K562 (cell line): ENCODE data around the gene CLIC3.

Experiments
- NFATC3 ChIP-seq: fragments of 450-650 bp; IDR thresholded peaks from 2 replicates; pipeline ENCODE4 v1.6.1; 2017; ENCODE audit warnings: mild to moderate bottlenecking
- ZBTB49 ChIP-seq: sonication (generic); formaldehyde crosslinking; IDR thresholded peaks from 2 replicates; pipeline ENCODE4 v1.8.0; 2022; ENCODE audit warnings: missing genetic modification reagents, mild to moderate bottlenecking, borderline replicate concordance

- TF ChIP-seq NFATC3 (no peak), ZBTB49 (CRISPR knock-in tag) (no peak)
Measured at GRCh38 chr9:137022662-137023008, 26.3 kb upstream of the CLIC3 start.
